Loucy (cell line): ENCODE data around the gene PPFIA1.

Experiments used
- H2AFZ ChIP-seq: fragments of 200-600 bp; sonication (generic); 2 replicates; pipeline ENCODE4 v1.6.0; 2016; ENCODE audit warnings: antibody characterized with exemption, mild to moderate bottlenecking, low read length, moderate library complexity
- H3F3A ChIP-seq: fragments of 200-600 bp; 2 replicates; pipeline ENCODE4 v1.6.0; 2016; ENCODE audit warnings: antibody characterized with exemption, low read depth, mild to moderate bottlenecking
- H3K27me3 ChIP-seq: fragments of 200-600 bp; sonication (generic); 2 replicates; pipeline ENCODE4 v1.6.1; 2014; ENCODE audit warnings: low read length, mild to moderate bottlenecking; ENCODE audit not compliant: insufficient read depth, poor library complexity, severe bottlenecking
- H3K36me3 ChIP-seq: fragments of 200-600 bp; sonication (generic); 2 replicates; pipeline ENCODE4 v1.6.1; 2016; ENCODE audit warnings: low read length; ENCODE audit not compliant: insufficient read depth
- H3K4me1 ChIP-seq: fragments of 200-600 bp; sonication (generic); 2 replicates; pipeline ENCODE4 v1.5.1; 2014; ENCODE audit warnings: low read length, mild to moderate bottlenecking; ENCODE audit not compliant: insufficient read depth, poor library complexity, severe bottlenecking
- H3K4me2 ChIP-seq: fragments of 200-600 bp; sonication (generic); 2 replicates; pipeline ENCODE4 v1.6.0; 2014; ENCODE audit warnings: antibody characterized with exemption, low read length, low read depth, mild to moderate bottlenecking; ENCODE audit not compliant: poor library complexity, severe bottlenecking
- H3K4me3 ChIP-seq: fragments of 200-600 bp; sonication (generic); 2 replicates; pipeline ENCODE4 v1.5.1; 2014; ENCODE audit warnings: low read length, mild to moderate bottlenecking, mixed read lengths; ENCODE audit not compliant: poor library complexity, severe bottlenecking
- H3K79me2 ChIP-seq: fragments of 200-600 bp; sonication (generic); 2 replicates; pipeline ENCODE4 v1.6.1; 2014; ENCODE audit warnings: low read length; ENCODE audit not compliant: insufficient read depth
- H3K9ac ChIP-seq: fragments of 200-600 bp; sonication (generic); 2 replicates; pipeline ENCODE4 v1.6.0; 2014; ENCODE audit warnings: mild to moderate bottlenecking, low read depth, low read length, moderate library complexity; ENCODE audit not compliant: poor library complexity, severe bottlenecking
- H3K9me2 ChIP-seq: fragments of 200-600 bp; sonication (generic); replicated peaks from 2 replicates; pipeline ENCODE4 v1.6.1; 2016; ENCODE audit warnings: low read depth, low read length, mixed read lengths
- H3K9me3 ChIP-seq: fragments of 200-600 bp; sonication (generic); 2 replicates; pipeline ENCODE4 v1.6.1; 2014; ENCODE audit warnings: mild to moderate bottlenecking, antibody characterized with exemption, low read length, low read depth; ENCODE audit not compliant: insufficient read depth
- H4K20me1 ChIP-seq: fragments of 200-600 bp; sonication (generic); 2 replicates; pipeline ENCODE4 v1.6.0; 2014; ENCODE audit warnings: antibody characterized with exemption, low read length, mild to moderate bottlenecking; ENCODE audit not compliant: insufficient read depth, poor library complexity, severe bottlenecking
- EZH2phosphoT487 ChIP-seq: fragments of 200-600 bp; IDR thresholded peaks from 2 replicates; pipeline ENCODE4 v1.6.1; 2018; ENCODE audit warnings: antibody characterized with exemption, mild to moderate bottlenecking, moderate library complexity, borderline replicate concordance
- TF ChIP-seq, protein P1 (sequence below): fragments of 200-600 bp; sonication (generic); conservative IDR thresholded peaks from 2 replicates; pipeline ENCODE4 v1.5.1; 2014; ENCODE audit warnings: mild to moderate bottlenecking, antibody characterized with exemption, low read length

Gene PPFIA1

DNA sequence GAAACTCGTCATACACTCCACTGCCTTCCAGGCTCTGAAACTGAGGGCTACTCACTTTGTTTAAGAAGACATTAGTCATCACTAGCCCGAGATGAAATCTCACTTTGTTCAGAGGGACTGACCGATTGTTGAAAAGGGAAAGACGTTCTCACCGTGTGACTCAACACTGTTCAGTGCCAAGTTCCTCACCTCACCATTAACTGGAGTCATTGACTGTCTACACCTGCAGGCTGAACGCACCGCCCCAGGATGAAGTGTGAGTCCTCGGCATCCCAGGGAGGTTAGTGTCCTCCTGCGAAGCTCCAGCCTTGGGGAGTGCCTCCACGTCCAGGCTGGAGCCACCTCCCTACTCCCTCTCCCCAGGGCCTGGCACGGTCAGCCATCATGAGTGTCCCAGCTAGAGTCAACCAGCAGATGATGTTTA, 37.0 kb upstream of the PPFIA1 start:
- Histone ChIP-seq H4K20me1 (no peaks in the 10 kb centered on the region), H3K79me2 (no peaks in the 10 kb centered on the region), H3K27me3 (no peaks in the 10 kb centered on the region), H3F3A (no peaks in the 10 kb centered on the region), H3K4me1 (no peaks in the 10 kb centered on the region), H3K36me3 (no peaks in the 10 kb centered on the region), H3K9me3 (no peaks in the 10 kb centered on the region), H3K9me2 (no peaks in the 10 kb centered on the region), H3K4me3 (no peak overlapping the region), H3K9ac (no peak overlapping the region), H3K4me2 (no peak overlapping the region), H2AFZ (no peak overlapping the region)
- TF ChIP-seq EZH2phosphoT487: no peak
- TF ChIP-seq, protein P1, sequence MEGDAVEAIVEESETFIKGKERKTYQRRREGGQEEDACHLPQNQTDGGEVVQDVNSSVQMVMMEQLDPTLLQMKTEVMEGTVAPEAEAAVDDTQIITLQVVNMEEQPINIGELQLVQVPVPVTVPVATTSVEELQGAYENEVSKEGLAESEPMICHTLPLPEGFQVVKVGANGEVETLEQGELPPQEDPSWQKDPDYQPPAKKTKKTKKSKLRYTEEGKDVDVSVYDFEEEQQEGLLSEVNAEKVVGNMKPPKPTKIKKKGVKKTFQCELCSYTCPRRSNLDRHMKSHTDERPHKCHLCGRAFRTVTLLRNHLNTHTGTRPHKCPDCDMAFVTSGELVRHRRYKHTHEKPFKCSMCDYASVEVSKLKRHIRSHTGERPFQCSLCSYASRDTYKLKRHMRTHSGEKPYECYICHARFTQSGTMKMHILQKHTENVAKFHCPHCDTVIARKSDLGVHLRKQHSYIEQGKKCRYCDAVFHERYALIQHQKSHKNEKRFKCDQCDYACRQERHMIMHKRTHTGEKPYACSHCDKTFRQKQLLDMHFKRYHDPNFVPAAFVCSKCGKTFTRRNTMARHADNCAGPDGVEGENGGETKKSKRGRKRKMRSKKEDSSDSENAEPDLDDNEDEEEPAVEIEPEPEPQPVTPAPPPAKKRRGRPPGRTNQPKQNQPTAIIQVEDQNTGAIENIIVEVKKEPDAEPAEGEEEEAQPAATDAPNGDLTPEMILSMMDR: no peak

DNA sequence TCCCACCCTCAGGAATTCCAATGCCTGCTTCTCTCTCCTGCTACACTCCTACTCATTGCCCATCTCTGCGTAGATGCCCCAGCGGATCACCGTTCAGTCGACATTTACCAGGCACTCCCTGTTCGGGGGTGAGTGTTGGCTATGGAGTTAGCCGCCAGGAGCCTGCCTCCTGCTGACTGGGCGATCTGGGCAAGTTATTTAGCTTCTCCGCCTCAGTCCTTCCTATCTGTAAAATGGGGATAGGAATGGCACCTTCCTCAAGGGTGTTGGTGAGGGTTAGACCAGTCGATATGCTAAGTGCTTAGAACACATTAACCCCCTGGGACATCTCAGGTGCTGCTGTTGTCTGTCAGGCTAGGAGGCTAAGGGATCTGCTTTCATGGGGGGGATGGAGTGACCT, 36.5 kb upstream of the PPFIA1 start:
- H3K9me2 ChIP-seq: no peaks in the 10 kb centered on the region
- no peaks in the 10 kb centered on the region for H3K4me1 ChIP-seq
- H3K4me2 ChIP-seq: no peak overlapping the region
- no peaks in the 10 kb centered on the region for H3K9me3 ChIP-seq
- no peak overlapping the region for H3K9ac ChIP-seq
- H2AFZ ChIP-seq: no peak overlapping the region
- H4K20me1 ChIP-seq: no peaks in the 10 kb centered on the region
- H3K36me3 ChIP-seq: no peaks in the 10 kb centered on the region
- no peaks in the 10 kb centered on the region for H3K27me3 ChIP-seq
- TF ChIP-seq, protein P1: no peak
- no peak for TF ChIP-seq EZH2phosphoT487
- H3F3A ChIP-seq: no peaks in the 10 kb centered on the region
- no peak overlapping the region for H3K4me3 ChIP-seq
- H3K79me2 ChIP-seq: no peaks in the 10 kb centered on the region

DNA sequence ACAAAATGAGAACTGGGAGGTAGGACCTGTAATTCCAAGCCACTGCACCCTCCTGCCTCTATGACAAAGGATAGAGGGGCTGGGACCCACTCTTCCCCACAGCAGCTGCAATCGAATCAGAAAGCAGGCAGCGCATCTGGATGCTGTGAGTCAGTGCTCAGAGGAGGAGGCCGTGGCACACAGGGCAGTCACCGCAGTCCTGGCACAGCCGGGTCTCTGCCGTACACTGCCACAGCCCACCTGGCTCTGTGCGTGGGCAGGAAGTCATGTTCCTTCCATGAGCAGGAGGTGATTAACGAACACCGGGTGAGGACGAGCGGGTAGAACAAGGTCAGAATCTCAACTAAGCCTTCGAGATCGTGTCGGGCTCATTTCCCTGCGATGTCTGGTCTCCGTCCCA, 30.2 kb upstream of the PPFIA1 start:
- Histone ChIP-seq H2AFZ (no peak overlapping the region; the same call in 1 of the 2 replicates), H3K4me2 (no peak overlapping the region), H3K36me3 (no peaks in the 10 kb centered on the region), H3K4me3 (no peak overlapping the region), H3K9me2 (no peaks in the 10 kb centered on the region), H3K27me3 (no peaks in the 10 kb centered on the region), H3K9me3 (no peaks in the 10 kb centered on the region), H4K20me1 (no peaks in the 10 kb centered on the region), H3K9ac (no peak overlapping the region), H3K79me2 (no peaks in the 10 kb centered on the region), H3K4me1 (no peaks in the 10 kb centered on the region), H3F3A (no peaks in the 10 kb centered on the region)
- TF ChIP-seq, protein P1: no peak
- no peak for TF ChIP-seq EZH2phosphoT487
